ENCODE data around the gene ANKRD23. TPM values are rescaled to one million over a fixed set of nuclear protein-coding genes. Genes with fewer than 3 reads are reported as not detected.

The ANKRD23 gene
- polyA plus RNA-seq, 1 donor: 21.3 TPM

DNA sequence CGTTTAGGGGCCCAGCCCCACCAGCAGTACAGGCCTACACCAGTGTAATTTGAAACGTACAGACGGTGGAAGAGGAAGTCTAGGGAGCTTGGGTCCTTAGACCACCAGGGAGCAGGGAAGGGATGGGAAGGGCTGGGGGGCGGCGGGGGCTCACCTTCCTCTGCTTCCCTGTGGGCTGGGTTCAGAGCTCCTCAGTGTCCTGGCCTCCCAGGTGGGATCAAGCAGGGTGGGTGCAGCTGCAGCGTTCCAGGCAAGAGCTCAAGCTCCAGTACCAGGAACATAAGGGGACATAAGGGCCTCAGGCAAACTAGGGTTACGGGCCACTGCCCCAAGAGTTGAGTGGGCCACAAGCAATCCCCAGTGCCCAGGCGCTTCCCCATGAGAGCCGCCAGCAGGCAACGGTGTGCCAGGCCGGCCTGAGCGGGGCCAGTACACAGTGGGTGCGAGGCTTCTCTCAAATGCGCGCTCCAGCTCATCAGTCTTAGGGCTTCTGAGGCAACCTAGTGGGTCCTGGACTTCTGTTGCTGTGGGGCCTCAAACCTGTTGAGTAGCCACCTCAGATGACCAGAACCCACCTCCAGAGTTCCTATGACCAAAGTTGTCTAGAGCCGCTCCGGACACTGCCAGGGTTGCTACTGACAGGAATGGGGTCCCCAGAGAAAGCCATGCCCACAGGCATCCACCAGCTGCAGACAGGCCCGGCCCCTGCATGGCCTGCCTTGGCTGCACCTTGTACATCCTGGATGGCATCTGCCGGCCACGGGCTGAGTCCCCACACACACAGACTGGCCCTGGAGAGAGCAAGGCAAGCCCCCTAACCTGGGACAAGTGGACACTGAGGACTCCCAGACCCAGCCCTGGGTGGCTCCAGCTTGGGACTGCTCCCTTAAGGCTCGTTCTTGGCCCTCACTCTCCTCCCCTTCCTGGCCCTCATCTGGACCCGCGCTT, 5.2 kb downstream of the ANKRD23 start:
- DNase-seq (ENCODE audit: low read depth): no peak

DNA sequence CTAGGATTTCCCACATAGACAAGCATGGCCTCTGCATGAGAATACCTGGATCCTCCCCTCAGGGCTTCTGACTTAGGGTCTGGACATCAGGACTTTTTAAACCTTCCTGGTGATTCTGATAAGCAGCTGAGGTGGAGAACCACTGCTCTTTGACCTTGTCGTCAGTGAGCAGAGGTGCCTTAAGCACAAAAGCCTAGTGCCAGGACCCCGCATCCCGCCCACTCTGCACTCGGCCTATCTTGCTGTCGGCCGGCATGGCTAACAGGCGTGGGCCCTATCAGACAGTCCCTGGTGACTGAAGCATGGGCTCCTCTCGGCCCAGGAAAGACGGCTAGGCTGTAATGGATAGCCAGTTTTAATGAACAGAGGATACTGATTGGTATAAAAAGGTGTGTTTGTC, 6.2 kb downstream of the ANKRD23 start:
- DNase-seq (ENCODE audit: low read depth): no peak

DNA sequence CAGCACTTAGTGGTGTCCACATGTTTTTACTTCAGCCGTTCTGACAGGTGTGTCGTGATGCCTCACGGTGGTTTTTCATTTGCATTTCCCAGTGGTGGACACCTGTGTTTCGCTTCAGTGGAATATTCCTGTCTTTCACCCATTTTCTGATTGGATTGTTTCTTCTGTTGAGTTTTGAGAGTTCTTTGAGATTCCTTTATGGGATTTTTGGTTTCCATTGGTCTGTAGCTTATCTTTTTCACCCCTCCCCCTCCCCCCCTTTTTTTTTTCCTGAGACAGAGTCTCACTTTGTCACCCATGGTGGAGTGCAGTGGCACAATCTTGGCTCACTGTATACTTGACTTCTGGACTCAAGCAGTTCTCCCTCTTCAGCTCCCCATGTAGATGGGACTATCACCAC, 8.0 kb downstream of the ANKRD23 start:
- no peak for DNase-seq (ENCODE audit: low read depth)

DNA sequence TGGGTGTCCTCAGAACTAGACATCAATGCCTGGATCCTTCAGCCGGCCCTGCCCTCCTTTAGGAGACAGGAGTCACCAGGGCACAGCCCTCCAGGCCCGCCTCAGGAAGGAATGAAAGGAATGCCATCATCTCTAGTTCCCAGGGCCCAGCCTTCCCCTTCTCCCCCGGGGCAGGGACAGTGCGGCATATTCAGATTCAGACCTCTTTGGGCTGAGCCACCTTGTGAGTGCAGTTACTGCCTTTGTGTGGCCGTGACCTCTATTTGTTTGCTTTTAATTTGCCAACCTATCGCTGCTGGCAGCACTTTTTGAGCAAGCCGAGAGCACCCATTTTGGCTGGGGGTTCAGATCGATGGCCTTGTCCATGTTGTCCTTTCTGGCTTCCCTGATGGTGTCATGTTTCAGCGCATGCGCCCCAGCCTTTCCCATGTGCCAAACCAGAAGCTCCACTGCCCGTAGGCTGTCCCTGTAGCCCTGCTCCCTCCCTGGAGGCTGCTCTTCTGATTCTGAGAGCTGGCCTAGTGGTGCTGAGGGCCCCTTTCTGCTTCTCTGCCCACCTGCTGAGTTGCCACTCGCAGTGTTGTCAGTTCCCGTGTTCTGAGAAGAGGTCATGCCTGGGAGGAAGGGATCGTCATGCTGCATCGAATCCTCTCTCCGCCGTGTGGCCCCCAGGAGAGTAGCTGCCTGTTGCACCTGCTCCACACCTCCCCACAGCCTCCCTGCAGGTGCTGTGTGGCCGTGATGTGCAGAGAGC, 10.9 kb downstream of the ANKRD23 start:
- DNase-seq (ENCODE audit: low read depth): no peak

GRCh38 chr2:96832408-96832753, 11.4 kb downstream of the ANKRD23 start:
- DNase-seq (ENCODE audit: low read depth): no peak

DNA sequence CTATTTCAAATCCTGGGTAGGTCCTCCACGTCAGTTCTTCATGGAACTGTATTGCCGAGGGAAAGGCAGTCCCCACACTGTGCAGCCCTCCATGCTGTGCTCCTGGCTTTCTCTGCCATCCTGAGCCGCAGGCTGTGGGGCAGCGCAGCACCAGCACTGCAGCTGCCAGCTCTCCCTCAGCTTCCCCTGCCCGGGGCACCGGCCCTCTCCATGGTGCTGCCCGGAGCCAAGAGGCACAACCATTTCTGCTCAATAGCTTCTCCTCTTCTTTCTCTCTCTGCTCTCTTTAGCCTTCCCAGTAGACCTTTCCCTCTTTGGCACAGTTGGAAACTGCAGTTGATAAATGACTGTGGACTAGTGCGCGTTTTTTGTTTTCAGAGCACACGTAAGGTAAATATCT, 12.1 kb downstream of the ANKRD23 start:
- no peak for DNase-seq (ENCODE audit: low read depth)

- no peak for DNase-seq (ENCODE audit: low read depth)
These were observed 13.7 kb downstream of the ANKRD23 start for GRCh38 chr2:96830044-96830562.

DNA sequence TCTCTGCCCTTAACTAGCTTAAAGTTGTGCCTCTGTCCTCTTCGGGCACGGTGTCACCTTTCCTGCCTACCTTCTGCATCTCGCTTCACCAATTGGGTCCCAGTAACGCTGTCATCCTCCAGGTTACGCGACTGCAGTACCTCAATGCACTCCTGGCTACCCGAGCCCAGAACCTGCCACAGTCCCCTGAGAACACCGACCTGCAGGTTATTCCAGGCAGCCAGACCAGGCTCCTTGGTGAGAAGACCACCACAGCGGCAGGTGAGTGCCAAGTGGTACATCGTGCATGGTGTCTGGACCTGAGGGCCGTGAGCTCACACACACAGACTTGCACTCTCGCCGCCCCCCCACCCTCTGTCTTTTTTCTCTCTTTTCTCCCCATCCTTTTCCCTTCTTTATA, 14.9 kb downstream of the ANKRD23 start:
- no peak for DNase-seq (ENCODE audit: low read depth)

- DNase-seq (ENCODE audit: low read depth): no peak
These were observed 15.4 kb downstream of the ANKRD23 start for GRCh38 chr2:96828436-96828835.

- DNase-seq (ENCODE audit: low read depth): no peak
These were observed 17.1 kb downstream of the ANKRD23 start for GRCh38 chr2:96826546-96827278.

DNA sequence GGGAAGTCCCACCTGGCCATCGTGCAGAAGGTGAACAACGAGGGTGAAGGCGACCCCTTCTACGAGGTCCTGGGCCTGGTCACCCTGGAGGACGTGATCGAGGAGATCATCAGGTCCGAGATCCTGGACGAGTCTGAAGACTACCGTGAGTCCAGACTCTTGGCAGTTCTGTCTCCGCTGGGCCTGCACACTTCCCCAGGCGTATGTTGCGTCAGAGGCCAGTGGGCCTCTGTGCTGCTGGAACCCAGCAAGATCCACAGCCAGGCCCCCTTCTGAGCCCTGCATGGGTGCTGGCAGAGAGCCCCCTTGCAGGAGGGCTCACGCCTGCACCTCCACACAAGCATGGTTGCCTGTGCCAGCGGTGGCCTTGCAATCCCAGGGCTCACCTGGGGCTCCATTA, 18.8 kb downstream of the ANKRD23 start:
- DNase-seq (ENCODE audit: low read depth): no peak

DNA sequence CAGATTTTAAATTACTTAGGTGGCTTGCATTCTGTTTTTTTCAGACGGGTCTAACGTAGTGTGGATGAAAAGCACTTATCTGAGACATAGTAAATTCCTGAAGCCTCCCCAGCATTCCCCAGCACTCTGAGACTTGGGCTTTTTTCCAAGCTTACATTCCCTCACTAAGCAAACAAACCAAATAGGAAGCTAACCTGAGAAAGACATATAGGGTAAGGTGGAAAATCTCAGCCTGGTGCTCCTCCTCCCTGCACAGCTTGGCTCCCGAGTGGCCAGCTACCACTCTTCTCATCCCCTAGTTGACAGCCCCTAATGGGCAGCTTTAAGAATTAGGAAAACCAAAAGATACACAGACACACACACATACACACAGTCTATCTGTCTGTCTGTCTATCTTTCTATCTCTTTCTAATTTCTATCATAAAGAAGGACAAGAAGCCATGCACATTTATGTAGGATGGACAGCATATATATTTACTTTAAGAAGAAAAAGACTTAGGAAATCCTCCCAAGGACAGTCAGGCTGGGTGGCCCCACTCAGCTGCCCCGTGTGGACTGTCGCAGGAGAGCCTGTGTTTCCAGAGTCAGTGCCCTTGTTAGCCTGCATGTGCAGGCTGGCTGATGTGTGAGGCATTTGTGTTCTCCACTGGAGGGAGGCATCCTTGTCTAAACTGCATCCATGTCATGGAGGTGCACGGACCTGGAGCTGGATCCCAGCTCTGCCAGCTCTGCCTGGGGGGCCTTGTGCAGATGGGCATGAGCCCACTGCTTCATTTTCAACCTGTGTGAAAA, 19.5 kb downstream of the ANKRD23 start:
- DNase-seq (ENCODE audit: low read depth): no peak

- no peak for DNase-seq (ENCODE audit: low read depth)
These were observed 20.6 kb downstream of the ANKRD23 start for GRCh38 chr2:96823198-96823597.

- no peak for DNase-seq (ENCODE audit: low read depth)
These were observed 21.0 kb downstream of the ANKRD23 start for GRCh38 chr2:96822786-96823185.

- no peak for DNase-seq (ENCODE audit: low read depth)
These were observed 22.6 kb downstream of the ANKRD23 start for GRCh38 chr2:96821113-96821675.

- no peak for DNase-seq (ENCODE audit: low read depth)
These were observed 23.8 kb downstream of the ANKRD23 start for GRCh38 chr2:96819876-96820511.

DNA sequence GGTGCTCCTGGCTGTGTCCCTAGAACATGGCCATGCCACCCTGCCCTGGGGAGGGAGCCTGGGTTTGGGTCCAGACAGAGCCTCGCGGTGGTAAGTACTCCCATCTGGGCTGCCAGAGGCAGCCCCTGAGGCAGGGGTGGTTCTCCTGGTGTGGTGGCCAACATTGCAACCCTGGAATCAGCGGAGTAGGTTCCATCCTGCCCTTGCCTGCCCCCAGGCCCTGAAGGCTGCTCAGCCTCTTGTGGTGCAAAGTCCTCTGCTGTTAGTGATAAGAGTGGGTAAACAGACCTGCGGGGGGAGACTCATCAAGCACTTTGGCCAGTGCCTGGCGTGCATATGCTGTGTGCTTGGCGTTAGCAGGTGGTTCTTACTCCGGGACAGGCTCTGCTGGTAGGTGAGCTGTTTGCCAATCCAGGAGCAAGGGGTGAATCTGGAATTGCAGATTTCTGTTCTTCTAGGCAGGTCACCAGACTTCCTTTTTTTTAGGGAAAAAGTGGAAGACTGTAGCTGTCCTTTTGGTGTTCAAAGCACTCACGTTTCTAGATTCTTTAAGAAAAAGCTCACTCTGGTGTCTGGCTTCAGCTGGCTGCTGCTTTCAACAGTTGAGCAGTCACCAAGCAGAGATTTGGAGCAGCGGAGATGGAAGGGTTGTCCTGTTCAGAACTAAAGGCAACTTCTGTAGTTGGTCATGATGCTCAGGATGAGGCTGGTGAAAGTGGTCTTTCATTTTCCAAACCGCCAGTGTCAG, 24.5 kb downstream of the ANKRD23 start:
- DNase-seq (ENCODE audit: low read depth): no peak

DNA sequence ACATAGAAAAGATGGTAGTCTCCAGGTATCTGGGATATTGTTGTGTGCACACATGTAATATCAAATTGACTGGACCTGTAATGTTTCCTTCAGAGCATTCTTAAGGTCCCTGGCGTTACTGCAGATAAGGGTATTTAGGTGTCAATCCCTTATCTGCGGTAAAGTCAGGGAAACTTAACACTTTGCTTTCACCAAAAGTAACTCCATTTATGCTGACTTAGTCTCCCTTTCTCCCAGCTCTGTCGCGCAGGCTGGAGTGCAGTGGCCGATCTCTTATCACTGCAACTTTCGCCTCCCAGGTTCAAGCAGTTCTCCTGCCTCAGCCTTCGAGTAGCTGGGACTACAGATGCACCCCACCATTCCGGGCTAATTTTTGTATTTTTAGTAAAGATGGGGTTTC, 25.9 kb downstream of the ANKRD23 start:
- DNase-seq (ENCODE audit: low read depth): no peak

DNA sequence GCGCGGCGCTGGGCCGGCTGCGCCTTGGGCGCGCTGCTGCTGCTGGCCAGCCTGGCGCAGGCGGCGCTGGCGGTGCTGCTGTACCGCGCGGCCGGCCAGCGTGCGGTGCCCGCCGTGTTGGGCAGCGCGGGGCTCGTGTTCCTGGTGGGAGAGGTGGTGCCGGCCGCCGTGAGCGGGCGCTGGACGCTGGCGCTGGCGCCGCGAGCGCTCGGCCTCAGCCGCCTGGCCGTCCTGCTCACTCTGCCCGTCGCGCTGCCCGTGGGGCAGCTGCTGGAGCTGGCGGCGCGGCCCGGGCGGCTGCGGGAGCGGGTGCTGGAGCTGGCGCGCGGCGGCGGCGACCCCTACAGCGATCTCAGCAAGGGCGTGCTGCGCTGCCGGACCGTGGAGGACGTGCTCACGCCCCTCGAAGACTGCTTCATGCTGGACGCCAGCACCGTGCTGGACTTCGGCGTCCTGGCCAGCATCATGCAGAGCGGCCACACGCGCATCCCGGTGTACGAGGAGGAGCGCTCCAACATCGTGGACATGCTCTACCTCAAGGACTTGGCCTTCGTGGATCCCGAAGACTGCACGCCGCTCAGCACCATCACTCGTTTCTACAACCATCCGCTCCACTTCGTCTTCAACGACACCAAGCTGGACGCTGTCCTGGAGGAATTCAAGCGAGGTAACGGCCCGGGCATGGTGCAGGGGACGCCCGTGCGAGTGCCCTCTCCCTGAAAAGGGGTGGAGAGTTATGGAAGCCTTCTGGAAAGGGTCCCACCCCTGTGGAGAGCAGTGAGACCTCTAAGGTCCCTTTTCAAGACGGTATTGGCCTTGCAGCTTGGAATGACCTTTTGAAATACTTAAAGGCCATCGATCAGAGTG, 26.8 kb downstream of the ANKRD23 start:
- no peak for DNase-seq (ENCODE audit: low read depth)
